Neuronal stem cell (in vitro differentiated cells): ENCODE results near the gene ADAMTSL4.
A peak's percentile ranks its signal among the peaks of the same experiment; 100 is the strongest.

Experiments
- DNase-seq: peaks from one replicate; pipeline ENCODE4 v3.0.0-alpha.2; 2013; ENCODE audit warnings: low spot score
- H2AFZ ChIP-seq: one replicate; pipeline ENCODE4 v1.6.1; 2013; ENCODE audit warnings: mild to moderate bottlenecking, low read length, inconsistent platforms
- H2AK5ac ChIP-seq: 2 replicates; pipeline ENCODE4 v1.6.1; 2013; ENCODE audit warnings: low read depth, mild to moderate bottlenecking, inconsistent platforms, low read length, moderate library complexity, mixed read lengths
- H2BK120ac ChIP-seq: 2 replicates; pipeline ENCODE4 v1.6.1; 2013; ENCODE audit warnings: low read depth, mild to moderate bottlenecking, inconsistent platforms, low read length, moderate library complexity, mixed read lengths
- H2BK12ac ChIP-seq: one replicate; pipeline ENCODE4 v1.6.1; 2013; ENCODE audit warnings: low read length, inconsistent platforms
- H2BK15ac ChIP-seq: 2 replicates; pipeline ENCODE4 v1.6.1; 2013; ENCODE audit warnings: mild to moderate bottlenecking, low read length, inconsistent platforms, mixed read lengths
- H2BK5ac ChIP-seq: one replicate; pipeline ENCODE4 v1.6.1; 2013; ENCODE audit warnings: inconsistent platforms, mild to moderate bottlenecking, low read length, moderate library complexity
- H3K14ac ChIP-seq: one replicate; pipeline ENCODE4 v1.6.1; 2013; ENCODE audit warnings: low read length, inconsistent platforms
- H3K18ac ChIP-seq: 2 replicates; pipeline ENCODE4 v1.6.1; 2013; ENCODE audit warnings: low read length, inconsistent platforms
- H3K23ac ChIP-seq: 2 replicates; pipeline ENCODE4 v1.6.1; 2013; ENCODE audit warnings: low read depth, mild to moderate bottlenecking, mixed read lengths, low read length, inconsistent platforms; ENCODE audit not compliant: poor library complexity
- H3K27ac ChIP-seq: replicated peaks from 3 replicates; pipeline ENCODE4 v1.5.1; 2013; ENCODE audit warnings: low read length, inconsistent platforms
- H3K27me3 ChIP-seq, 3 experiments: 2 replicates each; pipeline ENCODE4 v1.6.1; 2013; ENCODE audit warnings: low read length in 3 of 3, mild to moderate bottlenecking in 2 of 3, inconsistent platforms in 1 of 3, low read depth in 1 of 3, mixed read lengths in 1 of 3, moderate library complexity in 1 of 3; ENCODE audit not compliant: control insufficient read depth in 3 of 3, insufficient read depth in 3 of 3
- H3K36me3 ChIP-seq, 2 donors: replicated peaks in 1 of 2; 2 replicates each; pipeline ENCODE4 v1.6.1; 2013; ENCODE audit warnings: low read length in 2 of 2; ENCODE audit not compliant: control insufficient read depth in 2 of 2, insufficient read depth in 2 of 2
- H3K4ac ChIP-seq: 2 replicates; pipeline ENCODE4 v1.6.1; 2013; ENCODE audit warnings: inconsistent platforms, mild to moderate bottlenecking, low read length, moderate library complexity
- H3K4me1 ChIP-seq, 2 donors: 1 replicate in 1 of 2; 2 replicates in 1 of 2; pipeline ENCODE4 v1.6.1; 2013; ENCODE audit warnings: low read length in 2 of 2, low read depth in 1 of 2; ENCODE audit not compliant: control insufficient read depth in 2 of 2, insufficient read depth in 1 of 2
- H3K4me2 ChIP-seq: one replicate; pipeline ENCODE4 v1.6.1; 2013; ENCODE audit warnings: mild to moderate bottlenecking, low read length, inconsistent platforms; ENCODE audit not compliant: insufficient read depth, poor library complexity, severe bottlenecking
- H3K4me3 ChIP-seq, 2 donors: 2 replicates each; pipeline ENCODE4 v1.5.1; 2013; ENCODE audit warnings: low read length in 2 of 2, mild to moderate bottlenecking in 2 of 2, inconsistent platforms in 1 of 2, moderate library complexity in 1 of 2
- H3K79me1 ChIP-seq: one replicate; pipeline ENCODE4 v1.6.1; 2013; ENCODE audit warnings: low read depth, mild to moderate bottlenecking, inconsistent platforms, low read length, moderate library complexity
- H3K9ac ChIP-seq: one replicate; pipeline ENCODE4 v1.6.1; 2013; ENCODE audit warnings: mild to moderate bottlenecking, low read depth, low read length, inconsistent platforms; ENCODE audit not compliant: poor library complexity
- H3K9me3 ChIP-seq, 2 donors: replicated peaks in 1 of 2; 2 replicates each; pipeline versions ENCODE3 to v1.6.1; 2013; ENCODE audit warnings: low read length in 2 of 2, mild to moderate bottlenecking in 2 of 2, inconsistent platforms in 1 of 2, low read depth in 1 of 2, mixed read lengths in 1 of 2, moderate library complexity in 1 of 2; ENCODE audit not compliant: control insufficient read depth in 2 of 2, insufficient read depth in 1 of 2
- H4K8ac ChIP-seq: one replicate; pipeline ENCODE4 v1.6.1; 2013; ENCODE audit warnings: low read depth, mild to moderate bottlenecking, inconsistent platforms, low read length, moderate library complexity
- H4K91ac ChIP-seq: one replicate; pipeline ENCODE4 v1.6.1; 2013; ENCODE audit warnings: low read length, low read depth, mild to moderate bottlenecking, inconsistent platforms; ENCODE audit not compliant: poor library complexity
- WGBS, 2 donors: extraction: QIAGEN DNeasy Blood & Tissue Kit; methylation state at CpG; one replicate each; pipeline ENCODE4 v1.1.7; 2013; ENCODE audit warnings: missing lambda C conversion rate in 2 of 2, mixed read lengths in 1 of 2; ENCODE audit not compliant: insufficient read length in 2 of 2, insufficient replicate concordance in 1 of 2; ENCODE audit errors: extremely low coverage in 2 of 2; 5-methylcytosine and 5-hydroxymethylcytosine counted together

Gene ADAMTSL4

GRCh38 chr1:150555198-150555970, 6.2 kb downstream of the ADAMTSL4 start:
- Histone ChIP-seq H2BK12ac (no peak overlapping the region), H2BK15ac (no peak overlapping the region), H3K18ac (peak overlapping the region; percentile 15), H3K4me1 (peaks cover 12 to 18% of the 10 kb centered on the region in 2 donors), H3K4me2 (no peak overlapping the region), H3K9ac (no peak overlapping the region), H2BK120ac (no peak overlapping the region), H4K91ac (no peak overlapping the region), H3K79me1 (peaks cover 5% of the 10 kb centered on the region), H3K27me3 (peaks cover 0 to 2% (median 0%) of the 10 kb centered on the region in 3 experiments), H3K4me3 (peak overlapping the region in 1 of 2 donors; percentile 15), H3K27ac (no peak overlapping the region), H2AFZ (no peak overlapping the region), H2BK5ac (no peak overlapping the region), H3K23ac (peak overlapping the region; percentile 90), H4K8ac (peak overlapping the region; percentile 17), H2AK5ac (no peak overlapping the region), H3K4ac (peak overlapping the region; percentile 81), H3K36me3 (peaks cover 3 to 4% of the 10 kb centered on the region in 2 donors), H3K14ac (peak overlapping the region; percentile 99), H3K9me3 (peaks cover 0 to 2% of the 10 kb centered on the region in 2 donors)
- no CpG with 5 or more reads among the region's 19 CpGs for WGBS, 2 donors
- no peak for DNase-seq

GRCh38 chr1:150555971-150556865, 7.0 kb downstream of the ADAMTSL4 start:
- Histone ChIP-seq H3K9ac (no peak overlapping the region), H3K4ac (no peak overlapping the region), H4K91ac (no peak overlapping the region), H3K14ac (no peak overlapping the region), H2BK5ac (no peak overlapping the region), H2AFZ (no peak overlapping the region), H3K27ac (no peak overlapping the region), H3K36me3 (peaks cover 3 to 4% of the 10 kb centered on the region in 2 donors), H3K9me3 (peaks cover 0 to 2% of the 10 kb centered on the region in 2 donors), H2BK15ac (no peak overlapping the region), H2AK5ac (no peak overlapping the region), H2BK12ac (no peak overlapping the region), H3K18ac (peak overlapping the region; percentile 56), H3K4me2 (no peak overlapping the region), H3K4me1 (peaks cover 14 to 20% of the 10 kb centered on the region in 2 donors), H2BK120ac (no peak overlapping the region), H3K23ac (peak overlapping the region; percentile 90), H3K4me3 (peak overlapping the region in 1 of 2 donors; percentile 15), H4K8ac (no peak overlapping the region), H3K79me1 (peaks cover 5% of the 10 kb centered on the region), H3K27me3 (peaks cover 0 to 2% (median 0%) of the 10 kb centered on the region in 3 experiments)
- DNase-seq: no peak
- WGBS, 2 donors: no CpG with 5 or more reads among the region's 26 CpGs

- Histone ChIP-seq H3K23ac (peak overlapping the region; percentile 47), H2BK12ac (no peak overlapping the region), H3K79me1 (peaks cover 5% of the 10 kb centered on the region), H3K4ac (no peak overlapping the region), H3K9me3 (peaks cover 0 to 2% of the 10 kb centered on the region in 2 donors), H2BK120ac (no peak overlapping the region), H3K14ac (peak overlapping the region; percentile 27), H4K91ac (no peak overlapping the region), H3K9ac (no peak overlapping the region), H3K4me1 (peaks cover 13 to 15% of the 10 kb centered on the region in 2 donors), H2BK15ac (no peak overlapping the region), H3K36me3 (peaks cover 3 to 4% of the 10 kb centered on the region in 2 donors), H2AFZ (no peak overlapping the region), H4K8ac (no peak overlapping the region), H2AK5ac (peak overlapping the region; percentile 43), H3K4me2 (no peak overlapping the region), H3K4me3 (peak overlapping the region in 1 of 2 donors; percentile 17), H2BK5ac (peak overlapping the region; percentile 6), H3K27me3 (no peaks in the 10 kb centered on the region), H3K18ac (peak overlapping the region; percentile 65), H3K27ac (no peak overlapping the region)
- no CpG with 5 or more reads among the region's 26 CpGs for WGBS, 2 donors
- DNase-seq: no peak
These were observed 7.9 kb downstream of the ADAMTSL4 start for GRCh38 chr1:150557065-150557600.
